Measurements from ENCODE around the gene PRND. TPM values are rescaled to one million over a fixed set of nuclear protein-coding genes. Genes with fewer than 3 reads are reported as not detected.

Gene PRND
- total and polyA plus RNA-seq, 10 of the 15 experiments (the other 5 are each of a cell fraction or from before 2014, with no cell fraction given): not detected

- no peaks in the 10 kb centered on the region for H4K20me1 ChIP-seq (ENCODE audit: control insufficient read depth, insufficient read depth)
- intact Hi-C loops (cut with micrococcal nuclease; ENCODE audit: unreplicated experiment) (loop anchor here (1.0 kb wide), 3 partner anchors 106 to 612 kb away; no protein-coding TSS in a partner anchor), in situ Hi-C loops (cut with MboI) (loop anchor here (5.0 kb wide), 1 partner anchor 118 kb away; no protein-coding TSS in a partner anchor)
- peak; percentile 71 for DNase-seq (ENCODE audit: low read depth, low spot score)
- CTCF ChIA-PET: interaction anchor here (0.6 to 9.7 kb wide), 20 partner anchors 8 to 472 kb away, joined by 3 to 199 read pairs (median 4); partner anchors contain the start of gene CDS2
- SMC1A ChIA-PET (ENCODE audit: uncharacterized antibody, unreplicated experiment): interaction anchor here (0.6 to 2.3 kb wide), 16 partner anchors 10 to 124 kb away, joined by 3 to 32 read pairs (median 4); no protein-coding TSS in a partner anchor
- RAD21 ChIA-PET (ENCODE audit: unreplicated experiment): interaction anchor here (0.7 to 1.7 kb wide), 12 partner anchors 22 to 473 kb away, joined by 3 to 29 read pairs (median 4); no protein-coding TSS in a partner anchor
- BruUV-seq (replicated peaks): no TSS peak
- peak; percentile 90 for FAIRE-seq
- POLR2A ChIA-PET: interaction anchor here (1.0 to 1.3 kb wide), 2 partner anchors 95 to 107 kb away, joined by 3 to 5 read pairs; no protein-coding TSS in a partner anchor
- peaks cover 17% of the 10 kb centered on the region for H3K4me1 ChIP-seq (ENCODE audit: control insufficient read depth, insufficient read depth, low read length)
- H3K79me2 ChIP-seq (ENCODE audit: control insufficient read depth, insufficient read depth, low read length): no peaks in the 10 kb centered on the region
- no peaks in the 10 kb centered on the region for H3K27me3 ChIP-seq (replicated peaks in 1 of 2; ENCODE audit: control insufficient read depth in 2 of 2, insufficient read depth in 2 of 2, low read length in 1 of 2)
- no peaks in the 10 kb centered on the region for H3K36me3 ChIP-seq (ENCODE audit: control insufficient read depth in 2 of 2, insufficient read depth in 2 of 2, low read length in 1 of 2)
- peak overlapping the region; percentile 88 for H3K4me2 ChIP-seq (ENCODE audit: control insufficient read depth, insufficient read depth)
- H3K4me3 ChIP-seq: peak overlapping the region; percentile 19; the same call in 1 of the 2 replicates
- ATAC-seq: peak; percentile 96
- peak overlapping the region; percentile 35 for H3K9ac ChIP-seq (ENCODE audit: control insufficient read depth, insufficient read depth, low read length)
- H3K9me3 ChIP-seq (replicated peaks; ENCODE audit: control insufficient read depth, insufficient read depth, low read length): peaks cover 2% of the 10 kb centered on the region; the same call in 1 of the 3 replicates
- 11% methylated on average over 18 of the region's 18 CpGs for WGBS (ENCODE audit: insufficient coverage, insufficient replicate concordance, low lambda C conversion rate, missing lambda C conversion rate)
- peak overlapping the region; percentile 67 for H3K27ac ChIP-seq (ENCODE audit: control insufficient read depth, insufficient read depth)
- H2AFZ ChIP-seq (ENCODE audit: control insufficient read depth, low read depth, low read length): peak overlapping the region; percentile 84
- TF ChIP-seq CHD2 (IDR thresholded peaks at IDR 0.05; ENCODE audit: borderline replicate concordance, low read depth, low read length) (no peak), ELK1 (IDR thresholded peaks at IDR 0.05; ENCODE audit: low read depth, low read length) (no peak), NFIC (IDR thresholded peaks at IDR 0.05; ENCODE audit: low read depth, low read length) (peak; percentile 85), ASH2L (IDR thresholded peaks at IDR 0.05; ENCODE audit: borderline replicate concordance, low read depth) (peak; percentile 84), SMAD1 (IDR thresholded peaks at IDR 0.05; ENCODE audit: low read depth, partially characterized antibody) (no peak), ZNF207 (IDR thresholded peaks at IDR 0.05; ENCODE audit: borderline replicate concordance) (peak; percentile 53; the same call in 1 of the 2 replicates), CBFB (IDR thresholded peaks at IDR 0.05; ENCODE audit: low read depth) (peak; percentile 86), KLF5 (IDR thresholded peaks at IDR 0.05; ENCODE audit: partially characterized antibody) (no peak), GATAD2B (conservative IDR thresholded peaks at IDR 0.05; ENCODE audit: low read depth) (no peak; the same call in 1 of the 2 replicates), TCF12 (IDR thresholded peaks at IDR 0.05; ENCODE audit: low read depth, low read length) (0 out of 2 replicates have a peak, but pooled peaks have one; percentile 46), SP1 (IDR thresholded peaks at IDR 0.05; ENCODE audit: low read depth, low read length) (peak; percentile 76), RUNX3 (IDR thresholded peaks at IDR 0.05; ENCODE audit: low read length) (peak; percentile 89), NFYB (IDR thresholded peaks at IDR 0.05; ENCODE audit: insufficient read depth, low read depth, low read length) (no peak), ZBTB11 (CRISPR knock-in tag; IDR thresholded peaks at IDR 0.05) (no peak), BCL3 (IDR thresholded peaks at IDR 0.05; ENCODE audit: borderline replicate concordance, insufficient read depth, low read depth, low read length, poor library complexity, severe bottlenecking) (no peak)
- TF ChIP-seq, protein P1, sequence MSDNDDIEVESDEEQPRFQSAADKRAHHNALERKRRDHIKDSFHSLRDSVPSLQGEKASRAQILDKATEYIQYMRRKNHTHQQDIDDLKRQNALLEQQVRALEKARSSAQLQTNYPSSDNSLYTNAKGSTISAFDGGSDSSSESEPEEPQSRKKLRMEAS (IDR thresholded peaks at IDR 0.05; ENCODE audit: low read depth, low read length): no peak
These were observed 1.4 kb upstream of the PRND start for GRCh38 chr20:4720041-4720976.
